Muscle of leg (tissue), 11 donors: Measurements from ENCODE around the gene MEN1. TPM values are rescaled to one million over a fixed set of nuclear protein-coding genes. Genes with fewer than 3 reads are reported as not detected.

Experiments
- DNase-seq: peaks from one replicate; pipeline ENCODE4 v3.0.0; 2013
- H3K27ac ChIP-seq: one replicate; pipeline ENCODE4 v1.5.1; 2013; ENCODE audit warnings: mild to moderate bottlenecking, low read length, control low read depth
- H3K27me3 ChIP-seq: one replicate; pipeline ENCODE4 v1.6.1; 2013; ENCODE audit warnings: low read length; ENCODE audit not compliant: control insufficient read depth, insufficient read depth
- H3K36me3 ChIP-seq: one replicate; pipeline ENCODE4 v1.6.1; 2013; ENCODE audit warnings: low read length; ENCODE audit not compliant: control insufficient read depth, insufficient read depth
- H3K4me1 ChIP-seq: one replicate; pipeline ENCODE4 v1.6.1; 2013; ENCODE audit warnings: low read length; ENCODE audit not compliant: control insufficient read depth, insufficient read depth
- H3K4me3 ChIP-seq: one replicate; pipeline ENCODE4 v1.5.1; 2013; ENCODE audit warnings: low read length, control low read depth
- H3K9me3 ChIP-seq: replicated peaks from 2 replicates; pipeline ENCODE4 v1.6.1; 2013; ENCODE audit warnings: low read depth, low read length; ENCODE audit not compliant: control insufficient read depth
- WGBS: methylation state at CpG from one replicate; pipeline ENCODE4 v1.1.5; 2013; ENCODE audit warnings: missing lambda C conversion rate; ENCODE audit not compliant: insufficient coverage; 5-methylcytosine and 5-hydroxymethylcytosine counted together
- polyA plus RNA-seq, 8 donors: library from polyadenylated mRNA; unstranded; fragments of 120-200 nt; gene quantifications; one replicate each; pipeline versions ENCODE4 v1.2.1 to v1.2.3, GENCODE V29; 2013; ENCODE audit warnings: inconsistent platforms in 1 of 8, low replicate concordance in 1 of 8; ENCODE audit not compliant: insufficient read length in 8 of 8, insufficient read depth in 1 of 8
- total RNA-seq: library from RNA; stranded (reverse); fragments of 120-200 nt; gene quantifications from one replicate; pipeline ENCODE4 v1.2.4, GENCODE V29; 2013

Gene MEN1
- total and polyA plus RNA-seq, 9 donors = 7.5 to 28.1 (median 22.1) TPM

DNA sequence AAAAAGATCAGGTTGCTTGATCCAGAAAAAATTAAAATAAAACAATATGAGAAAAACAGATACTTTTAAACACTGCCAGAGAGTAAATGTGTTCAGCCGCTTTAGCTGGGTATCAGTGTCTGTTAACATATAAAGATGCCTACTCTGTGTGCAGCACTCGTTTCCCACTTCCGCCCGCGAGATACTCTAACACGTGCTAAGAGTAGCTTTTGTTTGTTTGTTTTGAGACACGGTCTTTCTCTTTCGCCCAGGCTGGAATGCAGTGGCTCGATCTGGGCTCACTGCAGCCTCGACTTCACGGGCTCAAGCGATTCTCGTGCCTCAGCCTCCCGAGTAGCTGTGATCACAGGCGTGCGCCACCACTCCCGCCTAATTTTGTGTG lies 531 bp upstream of the MEN1 start:
- no peaks in the 10 kb centered on the region for H3K27me3 ChIP-seq
- no peak overlapping the region for H3K27ac ChIP-seq
- peak overlapping the region; percentile 98 for H3K4me3 ChIP-seq
- H3K36me3 ChIP-seq = peaks cover 25% of the 10 kb centered on the region
- no CpG with 5 or more reads among the region's 17 CpGs for WGBS
- peaks cover 9% of the 10 kb centered on the region for H3K4me1 ChIP-seq
- DNase-seq = no peak
- H3K9me3 ChIP-seq = no peaks in the 10 kb centered on the region

DNA sequence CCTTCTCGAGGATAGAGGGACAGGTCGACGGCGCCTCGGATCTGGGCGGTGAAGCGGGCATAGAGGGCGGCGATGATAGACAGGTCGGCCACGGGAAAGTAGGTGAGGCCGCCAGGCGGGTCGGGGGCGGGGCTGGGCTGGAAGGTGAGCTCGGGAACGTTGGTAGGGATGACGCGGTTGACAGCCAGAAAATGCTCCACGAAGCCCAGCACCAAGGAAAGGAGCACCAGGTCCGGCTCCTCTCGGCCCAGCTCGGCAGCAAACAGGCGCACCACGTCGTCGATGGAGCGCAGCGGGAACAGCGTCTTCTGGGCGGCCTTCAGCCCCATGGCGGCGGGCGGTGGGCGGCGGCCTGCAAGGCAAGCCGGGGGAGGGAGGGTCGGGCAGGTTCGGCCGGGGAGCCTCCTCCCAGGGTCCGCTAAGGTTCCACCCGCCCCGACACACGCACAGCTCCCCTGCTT lies 540 bp downstream of the MEN1 start:
- Histone ChIP-seq H3K27me3 (no peaks in the 10 kb centered on the region), H3K36me3 (peaks cover 35% of the 10 kb centered on the region), H3K4me1 (peaks cover 9% of the 10 kb centered on the region), H3K27ac (peak overlapping the region; percentile 76), H3K9me3 (no peaks in the 10 kb centered on the region), H3K4me3 (peak overlapping the region; percentile 98)
- 2% methylated on average over 42 of the region's 44 CpGs for WGBS
- DNase-seq = no peak

- Histone ChIP-seq H3K27me3 (no peaks in the 10 kb centered on the region), H3K9me3 (no peaks in the 10 kb centered on the region), H3K4me1 (peaks cover 38% of the 10 kb centered on the region), H3K4me3 (no peak overlapping the region), H3K27ac (no peak overlapping the region), H3K36me3 (peaks cover 42% of the 10 kb centered on the region)
- 90% methylated on average over 9 of the region's 9 CpGs for WGBS
- DNase-seq = no peak
Observed at GRCh38 chr11:64805481-64805880, 4.9 kb downstream of the MEN1 start.

DNA sequence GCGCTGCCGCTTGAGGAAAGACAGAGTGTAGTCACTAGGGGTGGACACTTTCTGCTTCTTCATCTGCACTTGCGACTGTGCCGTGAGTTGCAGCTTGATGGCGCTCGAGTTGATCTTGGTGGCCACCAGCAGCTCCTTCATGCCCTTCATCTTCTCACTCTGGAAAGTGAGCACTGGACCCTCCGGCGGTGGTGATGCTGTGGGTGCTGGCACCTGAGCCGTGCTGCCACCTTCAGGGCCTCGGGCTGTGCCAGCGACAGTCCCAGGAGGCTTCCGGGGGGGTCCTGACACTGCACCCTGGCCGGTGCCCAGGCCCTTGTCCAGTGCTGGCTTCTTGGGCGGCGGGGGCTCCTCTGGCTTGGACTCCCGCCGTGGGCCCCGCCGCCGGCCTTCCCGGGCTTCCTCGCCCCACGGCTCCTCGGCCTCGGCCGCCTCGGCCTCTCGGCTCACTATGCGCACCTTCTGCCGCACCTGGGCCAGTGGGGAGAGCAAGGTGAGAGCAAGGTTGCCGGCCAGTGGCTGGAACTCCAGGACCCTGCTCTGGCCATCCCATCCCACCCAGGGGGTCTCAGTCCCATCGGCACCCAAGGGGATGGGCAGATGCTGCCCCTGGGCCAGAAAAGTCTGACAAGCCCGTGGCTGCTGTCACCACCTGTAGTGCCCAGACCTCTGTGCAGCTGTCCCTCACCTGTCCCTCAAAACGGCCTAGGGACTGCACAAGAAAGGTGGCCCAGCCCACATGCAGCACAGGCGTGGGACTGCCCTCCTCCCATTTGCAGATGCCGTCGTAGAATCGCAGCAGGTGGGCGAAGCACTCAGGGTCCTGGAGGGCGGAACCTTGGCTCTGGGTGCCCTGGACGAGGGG lies 5.8 kb downstream of the MEN1 start:
- H3K27me3 ChIP-seq = no peaks in the 10 kb centered on the region
- H3K36me3 ChIP-seq = peaks cover 42% of the 10 kb centered on the region
- H3K4me3 ChIP-seq = no peak overlapping the region
- peak overlapping the region; percentile 89 for H3K27ac ChIP-seq
- 84% methylated on average over 22 of the region's 41 CpGs for WGBS
- H3K4me1 ChIP-seq = peaks cover 44% of the 10 kb centered on the region
- H3K9me3 ChIP-seq = no peaks in the 10 kb centered on the region
- DNase-seq = no peak

- Histone ChIP-seq H3K36me3 (peaks cover 42% of the 10 kb centered on the region), H3K4me1 (peaks cover 37% of the 10 kb centered on the region), H3K4me3 (peak overlapping the region; percentile 63), H3K27ac (peak overlapping the region; percentile 89), H3K9me3 (no peaks in the 10 kb centered on the region), H3K27me3 (no peaks in the 10 kb centered on the region)
- DNase-seq = no peak
- WGBS = 33% methylated on average over 13 of the region's 15 CpGs
Observed at GRCh38 chr11:64803846-64804345, 6.5 kb downstream of the MEN1 start.

DNA sequence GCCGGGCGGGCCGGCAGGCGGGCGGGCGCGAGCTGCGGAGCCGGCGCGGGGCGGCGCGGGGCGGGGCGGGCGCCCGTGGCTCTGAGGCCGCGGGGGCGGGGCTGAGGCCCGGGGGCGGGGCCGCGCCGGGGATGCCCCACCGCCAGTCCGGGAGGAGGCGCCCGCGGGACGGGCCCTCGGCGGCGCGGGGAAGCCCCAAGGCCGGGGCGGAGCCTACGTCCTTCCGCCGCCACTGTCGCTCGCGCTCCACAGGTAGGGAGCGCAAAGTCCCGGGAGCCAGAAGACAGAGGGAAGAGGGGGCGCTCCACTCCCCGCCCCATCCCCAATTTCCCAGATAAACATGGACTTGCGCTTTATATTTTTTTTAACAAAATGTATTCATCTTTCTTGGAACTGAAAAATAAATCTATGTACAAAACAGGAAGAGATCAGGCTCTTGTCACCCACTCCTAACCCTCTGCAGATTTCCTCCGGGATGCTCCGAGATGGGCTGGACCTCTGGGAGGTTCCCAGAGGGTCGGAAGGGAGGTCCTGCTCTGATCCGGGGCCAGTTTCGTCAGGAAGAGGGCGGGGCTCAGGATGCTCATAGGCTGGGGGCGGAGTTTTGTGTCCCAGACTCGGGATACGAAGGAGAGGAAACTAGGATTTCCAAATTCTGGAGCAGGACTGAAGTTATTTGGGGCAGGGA lies 7.0 kb downstream of the MEN1 start, which contains the start of gene MAP4K2:
MAP4K2 (minus strand) TSS at position 57 of the 688 bp plus-strand sequence. CDS start 65 bp downstream, outside the sequence.
- Histone ChIP-seq H3K27ac (peak within 1 kb of the TSS; percentile 89), H3K27me3 (no peaks in the 10 kb centered on the region), H3K4me1 (peaks cover 37% of the 10 kb centered on the region), H3K4me3 (peak within 1 kb of the TSS; percentile 63), H3K9me3 (no peaks in the 10 kb centered on the region), H3K36me3 (peaks cover 43% of the 10 kb centered on the region)
- DNase-seq = peak; percentile 94
- 0% methylated on average over 24 of the region's 58 CpGs for WGBS

DNA sequence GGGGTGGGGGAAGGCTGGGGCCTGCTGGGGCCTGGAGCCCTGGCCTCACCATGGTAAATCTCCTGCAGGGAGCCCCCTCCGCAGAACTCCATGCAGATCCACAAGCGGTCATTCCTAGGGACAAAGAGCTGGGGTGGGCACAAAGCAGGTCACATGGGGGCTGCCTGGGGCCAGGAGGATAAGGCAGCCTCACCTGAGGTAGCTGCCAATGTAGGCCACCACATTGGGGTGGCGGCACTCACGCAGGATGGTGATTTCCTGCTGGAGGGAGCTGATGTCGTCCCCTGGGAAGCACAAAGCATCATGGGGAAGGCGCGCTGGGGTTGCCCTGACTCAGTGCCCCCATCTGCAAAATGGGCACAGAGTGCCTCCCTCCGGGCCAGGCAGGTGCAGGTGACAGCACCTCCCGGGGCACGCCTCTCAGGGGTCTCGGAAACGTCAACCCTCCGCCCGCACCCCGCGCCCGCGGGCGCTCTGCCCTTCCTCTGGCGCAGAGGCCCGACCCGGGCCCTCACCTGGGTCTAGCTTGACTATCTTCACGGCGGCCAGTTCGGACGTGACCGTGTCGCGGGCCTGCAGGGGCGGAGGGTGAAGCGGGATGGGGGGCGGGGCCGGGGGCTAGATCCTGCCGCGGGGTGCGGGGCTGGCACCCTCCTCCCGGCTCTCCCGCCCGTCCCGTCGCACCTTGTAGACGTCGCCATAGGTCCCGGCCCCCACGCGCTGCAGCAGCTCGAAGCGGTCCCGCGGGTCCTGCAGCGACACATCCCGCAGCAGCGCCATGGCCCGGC lies 7.8 kb downstream of the MEN1 start:
- DNase-seq = no peak
- peaks cover 38% of the 10 kb centered on the region for H3K36me3 ChIP-seq
- 9% methylated on average over 53 of the region's 54 CpGs for WGBS
- no peaks in the 10 kb centered on the region for H3K27me3 ChIP-seq
- peak overlapping the region; percentile 46 for H3K4me3 ChIP-seq
- peak overlapping the region; percentile 59 for H3K27ac ChIP-seq
- H3K4me1 ChIP-seq = peaks cover 37% of the 10 kb centered on the region
- no peaks in the 10 kb centered on the region for H3K9me3 ChIP-seq

DNA sequence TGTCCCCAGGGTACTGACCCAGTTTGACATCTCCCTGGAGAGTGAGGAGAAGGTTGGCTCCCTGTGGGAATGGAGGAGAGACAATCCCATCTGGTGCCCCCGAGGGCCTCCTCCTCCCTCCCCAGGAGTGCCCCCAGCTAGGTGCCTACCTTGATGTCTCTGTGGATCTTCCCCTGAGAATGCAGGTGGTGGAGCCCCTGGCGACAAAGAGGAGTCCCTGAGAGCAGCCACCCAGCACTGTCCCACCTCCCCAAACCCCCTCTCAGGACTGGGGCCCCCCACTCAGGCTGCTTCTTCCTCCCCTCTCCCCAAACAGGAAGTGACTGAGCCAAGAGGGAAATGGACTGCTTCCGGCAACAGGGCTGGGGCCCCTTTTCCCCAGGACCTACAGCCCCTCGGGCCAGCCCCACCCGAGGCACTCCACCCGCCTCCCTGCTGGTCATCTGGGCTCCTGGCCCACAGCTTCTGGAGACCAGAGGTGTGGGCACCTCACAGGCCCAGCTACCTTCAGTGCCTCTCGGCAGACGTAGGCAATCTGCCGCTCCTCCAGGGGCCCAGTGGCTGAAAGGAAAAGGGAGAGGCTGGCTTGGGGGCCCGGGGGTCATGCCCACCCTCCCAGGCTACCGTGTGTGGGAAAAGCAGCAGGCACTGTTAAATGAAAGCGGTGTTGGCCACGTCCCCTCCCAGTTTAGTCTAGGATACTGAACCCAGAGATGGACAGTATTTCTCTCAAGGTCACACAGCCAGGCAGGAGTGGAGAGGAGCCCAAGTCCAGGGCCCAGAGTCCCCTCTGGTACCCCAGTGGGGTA lies 8.6 kb downstream of the MEN1 start:
- 24% methylated on average over 12 of the region's 13 CpGs for WGBS
- Histone ChIP-seq H3K36me3 (peaks cover 36% of the 10 kb centered on the region), H3K27ac (peak overlapping the region; percentile 59), H3K9me3 (no peaks in the 10 kb centered on the region), H3K27me3 (no peaks in the 10 kb centered on the region), H3K4me3 (peak overlapping the region; percentile 46), H3K4me1 (peaks cover 37% of the 10 kb centered on the region)
- DNase-seq = peak; percentile 41

DNA sequence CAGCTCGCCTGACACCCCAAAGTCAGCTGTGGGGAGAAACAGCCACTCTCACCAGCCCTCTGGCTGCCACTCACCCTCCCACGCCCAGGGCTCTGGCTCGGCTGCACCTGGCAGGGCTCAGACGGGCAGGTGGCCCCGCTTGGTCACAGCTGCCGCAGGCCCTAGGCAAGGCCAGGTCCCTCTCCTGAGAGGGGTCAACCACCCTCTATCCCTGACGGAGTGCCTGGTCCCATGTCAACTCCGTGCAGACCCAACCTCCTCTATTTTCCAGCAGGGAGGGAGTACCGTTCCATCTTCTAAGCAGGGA lies 9.2 kb downstream of the MEN1 start:
- Histone ChIP-seq H3K36me3 (peaks cover 32% of the 10 kb centered on the region), H3K4me3 (no peak overlapping the region), H3K27me3 (no peaks in the 10 kb centered on the region), H3K4me1 (peaks cover 37% of the 10 kb centered on the region), H3K27ac (no peak overlapping the region), H3K9me3 (no peaks in the 10 kb centered on the region)
- 64% methylated on average over 6 of the region's 9 CpGs for WGBS
- DNase-seq = no peak
